ENCODE measurements around the gene TTC22.

Gene TTC22

GRCh38 chr1:54748094-54748835, 52.9 kb downstream of the TTC22 start:
- no peaks in the 10 kb centered on the region for H3K79me1 ChIP-seq (ENCODE audit: low read depth, low read length)
- no peaks in the 10 kb centered on the region for H3K9me3 ChIP-seq (replicated peaks in 1 of 2; ENCODE audit: control insufficient read depth in 2 of 2, insufficient read depth in 1 of 2, low read depth in 1 of 2, low read length in 2 of 2)
- H4K91ac ChIP-seq (ENCODE audit: low read depth, low read length, poor library complexity) = no peak overlapping the region
- H2AFZ ChIP-seq (ENCODE audit: low read length) = no peak overlapping the region
- H2BK12ac ChIP-seq (ENCODE audit: low read length) = no peak overlapping the region
- H2BK5ac ChIP-seq (ENCODE audit: low read length) = no peak overlapping the region
- no peak overlapping the region for H2AK5ac ChIP-seq (ENCODE audit: low read depth, low read length)
- H3K23ac ChIP-seq (ENCODE audit: low read depth, low read length, poor library complexity) = no peak overlapping the region
- no CpG with 5 or more reads among the region's 14 CpGs for WGBS, 2 donors (ENCODE audit: extremely low coverage in 2 of 2, insufficient read length in 2 of 2, insufficient replicate concordance in 1 of 2)
- no peak overlapping the region for H4K8ac ChIP-seq (ENCODE audit: low read depth, low read length)
- no peak overlapping the region for H3K27ac ChIP-seq (replicated peaks; ENCODE audit: low read length)
- no peak overlapping the region for H3K4me2 ChIP-seq (ENCODE audit: insufficient read depth, low read length, poor library complexity, severe bottlenecking)
- no peak overlapping the region for H3K4ac ChIP-seq (ENCODE audit: low read length)
- H2BK15ac ChIP-seq (ENCODE audit: low read length) = no peak overlapping the region
- no peaks in the 10 kb centered on the region for H3K4me1 ChIP-seq (ENCODE audit: control insufficient read depth in 2 of 2, insufficient read depth in 1 of 2, low read depth in 1 of 2, low read length in 2 of 2)
- no peak for DNase-seq (ENCODE audit: low spot score)
- H2BK120ac ChIP-seq (ENCODE audit: low read depth, low read length) = no peak overlapping the region
- H3K18ac ChIP-seq (ENCODE audit: low read length) = no peak overlapping the region
- no peak overlapping the region for H3K4me3 ChIP-seq (ENCODE audit: low read length in 2 of 2)
- peak overlapping the region; percentile 25 for H3K14ac ChIP-seq (ENCODE audit: low read length)
- peaks cover 3 to 9% of the 10 kb centered on the region in 2 donors for H3K36me3 ChIP-seq (replicated peaks in 1 of 2; ENCODE audit: control insufficient read depth in 2 of 2, insufficient read depth in 2 of 2, low read length in 2 of 2)
- no peak overlapping the region for H3K9ac ChIP-seq (ENCODE audit: low read depth, low read length, poor library complexity)
- H3K27me3 ChIP-seq (ENCODE audit: control insufficient read depth in 3 of 3, insufficient read depth in 3 of 3, low read depth in 1 of 3, low read length in 3 of 3) = peaks cover 0 to 6% (median 0%) of the 10 kb centered on the region in 3 experiments

GRCh38 chr1:54745864-54746263, 55.3 kb downstream of the TTC22 start:
- Histone ChIP-seq H3K4me1 (ENCODE audit: control insufficient read depth in 2 of 2, insufficient read depth in 1 of 2, low read depth in 1 of 2, low read length in 2 of 2) (no peaks in the 10 kb centered on the region), H2BK5ac (ENCODE audit: low read length) (no peak overlapping the region), H4K8ac (ENCODE audit: low read depth, low read length) (no peak overlapping the region), H2AK5ac (ENCODE audit: low read depth, low read length) (no peak overlapping the region), H3K79me1 (ENCODE audit: low read depth, low read length) (no peaks in the 10 kb centered on the region), H3K4me2 (ENCODE audit: insufficient read depth, low read length, poor library complexity, severe bottlenecking) (no peak overlapping the region), H3K9ac (ENCODE audit: low read depth, low read length, poor library complexity) (no peak overlapping the region), H3K14ac (ENCODE audit: low read length) (no peak overlapping the region), H3K23ac (ENCODE audit: low read depth, low read length, poor library complexity) (no peak overlapping the region), H3K27me3 (ENCODE audit: control insufficient read depth in 3 of 3, insufficient read depth in 3 of 3, low read depth in 1 of 3, low read length in 3 of 3) (peaks cover 0 to 6% (median 0%) of the 10 kb centered on the region in 3 experiments), H3K36me3 (replicated peaks in 1 of 2; ENCODE audit: control insufficient read depth in 2 of 2, insufficient read depth in 2 of 2, low read length in 2 of 2) (peaks cover 19 to 32% of the 10 kb centered on the region in 2 donors), H3K4me3 (ENCODE audit: low read length in 2 of 2) (no peak overlapping the region), H3K4ac (ENCODE audit: low read length) (no peak overlapping the region), H4K91ac (ENCODE audit: low read depth, low read length, poor library complexity) (no peak overlapping the region), H2BK120ac (ENCODE audit: low read depth, low read length) (no peak overlapping the region), H3K18ac (ENCODE audit: low read length) (no peak overlapping the region), H2BK15ac (ENCODE audit: low read length) (no peak overlapping the region), H3K9me3 (replicated peaks in 1 of 2; ENCODE audit: control insufficient read depth in 2 of 2, insufficient read depth in 1 of 2, low read depth in 1 of 2, low read length in 2 of 2) (no peaks in the 10 kb centered on the region), H3K27ac (replicated peaks; ENCODE audit: low read length) (no peak overlapping the region), H2AFZ (ENCODE audit: low read length) (no peak overlapping the region), H2BK12ac (ENCODE audit: low read length) (no peak overlapping the region)
- WGBS, 2 donors (ENCODE audit: extremely low coverage in 2 of 2, insufficient read length in 2 of 2, insufficient replicate concordance in 1 of 2) = no CpG with 5 or more reads among the region's 4 CpGs
- no peak for DNase-seq (ENCODE audit: low spot score)

DNA sequence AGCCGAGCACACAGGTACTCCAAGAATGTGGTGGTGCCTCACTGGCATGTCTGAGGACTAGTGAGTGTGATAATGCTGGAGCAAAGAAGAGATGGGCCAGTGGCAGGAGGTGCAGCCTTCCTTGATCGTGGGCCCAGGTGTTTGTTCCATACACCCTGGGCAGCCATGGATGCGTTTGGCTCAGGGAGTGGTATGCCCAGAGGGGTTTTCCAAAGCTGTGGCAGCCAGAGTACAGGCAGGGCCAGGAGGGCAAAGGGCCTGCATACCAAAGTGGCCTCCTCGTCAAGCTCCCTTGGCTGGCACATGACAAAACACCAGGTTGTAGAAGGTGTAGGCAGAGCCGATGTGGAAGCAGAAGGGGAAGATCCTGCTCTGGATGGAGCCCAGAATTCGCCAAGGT, 55.8 kb downstream of the TTC22 start:
- H3K4me1 ChIP-seq (ENCODE audit: control insufficient read depth in 2 of 2, insufficient read depth in 1 of 2, low read depth in 1 of 2, low read length in 2 of 2) = no peaks in the 10 kb centered on the region
- H2AK5ac ChIP-seq (ENCODE audit: low read depth, low read length) = peak overlapping the region; percentile 22
- no peak overlapping the region for H3K27ac ChIP-seq (replicated peaks; ENCODE audit: low read length)
- no peak overlapping the region for H2BK12ac ChIP-seq (ENCODE audit: low read length)
- peaks cover 0 to 6% (median 0%) of the 10 kb centered on the region in 3 experiments for H3K27me3 ChIP-seq (ENCODE audit: control insufficient read depth in 3 of 3, insufficient read depth in 3 of 3, low read depth in 1 of 3, low read length in 3 of 3)
- H3K14ac ChIP-seq (ENCODE audit: low read length) = no peak overlapping the region
- H3K79me1 ChIP-seq (ENCODE audit: low read depth, low read length) = no peaks in the 10 kb centered on the region
- H3K4me2 ChIP-seq (ENCODE audit: insufficient read depth, low read length, poor library complexity, severe bottlenecking) = no peak overlapping the region
- no peak overlapping the region for H4K8ac ChIP-seq (ENCODE audit: low read depth, low read length)
- WGBS, 2 donors (ENCODE audit: extremely low coverage in 2 of 2, insufficient read length in 2 of 2, insufficient replicate concordance in 1 of 2) = no CpG with 5 or more reads among the region's 6 CpGs
- H3K23ac ChIP-seq (ENCODE audit: low read depth, low read length, poor library complexity) = peak overlapping the region; percentile 32
- H3K4me3 ChIP-seq (ENCODE audit: low read length in 2 of 2) = no peak overlapping the region
- H2BK5ac ChIP-seq (ENCODE audit: low read length) = no peak overlapping the region
- no peak overlapping the region for H3K4ac ChIP-seq (ENCODE audit: low read length)
- DNase-seq (ENCODE audit: low spot score) = no peak
- H4K91ac ChIP-seq (ENCODE audit: low read depth, low read length, poor library complexity) = no peak overlapping the region
- H2AFZ ChIP-seq (ENCODE audit: low read length) = no peak overlapping the region
- peaks cover 25 to 37% of the 10 kb centered on the region in 2 donors for H3K36me3 ChIP-seq (replicated peaks in 1 of 2; ENCODE audit: control insufficient read depth in 2 of 2, insufficient read depth in 2 of 2, low read length in 2 of 2)
- H3K9ac ChIP-seq (ENCODE audit: low read depth, low read length, poor library complexity) = peak overlapping the region; percentile 61
- H2BK15ac ChIP-seq (ENCODE audit: low read length) = no peak overlapping the region
- no peak overlapping the region for H3K18ac ChIP-seq (ENCODE audit: low read length)
- H3K9me3 ChIP-seq (replicated peaks in 1 of 2; ENCODE audit: control insufficient read depth in 2 of 2, insufficient read depth in 1 of 2, low read depth in 1 of 2, low read length in 2 of 2) = no peaks in the 10 kb centered on the region
- no peak overlapping the region for H2BK120ac ChIP-seq (ENCODE audit: low read depth, low read length)

GRCh38 chr1:54744696-54745095, 56.4 kb downstream of the TTC22 start:
- H3K18ac ChIP-seq (ENCODE audit: low read length) = no peak overlapping the region
- H4K91ac ChIP-seq (ENCODE audit: low read depth, low read length, poor library complexity) = no peak overlapping the region
- peaks cover 28 to 43% of the 10 kb centered on the region in 2 donors for H3K36me3 ChIP-seq (replicated peaks in 1 of 2; ENCODE audit: control insufficient read depth in 2 of 2, insufficient read depth in 2 of 2, low read length in 2 of 2)
- no peak for DNase-seq (ENCODE audit: low spot score)
- H3K27ac ChIP-seq (replicated peaks; ENCODE audit: low read length) = no peak overlapping the region
- H3K27me3 ChIP-seq (ENCODE audit: control insufficient read depth in 3 of 3, insufficient read depth in 3 of 3, low read depth in 1 of 3, low read length in 3 of 3) = peaks cover 0 to 6% (median 0%) of the 10 kb centered on the region in 3 experiments
- no peak overlapping the region for H3K4ac ChIP-seq (ENCODE audit: low read length)
- no peak overlapping the region for H2AK5ac ChIP-seq (ENCODE audit: low read depth, low read length)
- no peak overlapping the region for H2AFZ ChIP-seq (ENCODE audit: low read length)
- H3K23ac ChIP-seq (ENCODE audit: low read depth, low read length, poor library complexity) = no peak overlapping the region
- H2BK5ac ChIP-seq (ENCODE audit: low read length) = no peak overlapping the region
- H4K8ac ChIP-seq (ENCODE audit: low read depth, low read length) = no peak overlapping the region
- H3K9me3 ChIP-seq (replicated peaks in 1 of 2; ENCODE audit: control insufficient read depth in 2 of 2, insufficient read depth in 1 of 2, low read depth in 1 of 2, low read length in 2 of 2) = no peaks in the 10 kb centered on the region
- no peak overlapping the region for H2BK15ac ChIP-seq (ENCODE audit: low read length)
- H3K14ac ChIP-seq (ENCODE audit: low read length) = no peak overlapping the region
- no peaks in the 10 kb centered on the region for H3K79me1 ChIP-seq (ENCODE audit: low read depth, low read length)
- no peak overlapping the region for H2BK120ac ChIP-seq (ENCODE audit: low read depth, low read length)
- H3K9ac ChIP-seq (ENCODE audit: low read depth, low read length, poor library complexity) = no peak overlapping the region
- no CpG with 5 or more reads among the region's 3 CpGs for WGBS, 2 donors (ENCODE audit: extremely low coverage in 2 of 2, insufficient read length in 2 of 2, insufficient replicate concordance in 1 of 2)
- no peak overlapping the region for H3K4me3 ChIP-seq (ENCODE audit: low read length in 2 of 2)
- no peaks in the 10 kb centered on the region for H3K4me1 ChIP-seq (ENCODE audit: control insufficient read depth in 2 of 2, insufficient read depth in 1 of 2, low read depth in 1 of 2, low read length in 2 of 2)
- H3K4me2 ChIP-seq (ENCODE audit: insufficient read depth, low read length, poor library complexity, severe bottlenecking) = no peak overlapping the region
- no peak overlapping the region for H2BK12ac ChIP-seq (ENCODE audit: low read length)

Measured in neuronal stem cell (in vitro differentiated cells).